HepG2 (cell line): ENCODE results near the gene NCAM2. TPM values are rescaled to one million over a fixed set of nuclear protein-coding genes. Genes with fewer than 3 reads are reported as not detected.

ENCODE experiments used
- ATAC-seq: fragments of 200-7000 bp; cut with Tn5 transposase; 3 replicates; pipeline ENCODE4 v1.9.1; 2020; ENCODE audit warnings: mild to moderate bottlenecking, moderate library complexity
- BruUV-seq: library from RNA; stranded (reverse); fragments of 400-500 nt; replicated peaks from 2 replicates; lab custom pipeline; 2021; lab: Mats Ljungman, UMichigan
- CTCF ChIA-PET: fragments of 300-600 bp; formaldehyde crosslinking; extraction: SDS; loops from one replicate; lab custom pipeline; 2021; ENCODE audit warnings: low total read pairs, inconsistent platforms, low intra/inter-chr PET ratio; lab: Yijun Ruan, JAX
- POLR2A ChIA-PET: fragments of 350-600 bp; sonication (Branson Sonifier 250); formaldehyde crosslinking; loops from one replicate; lab custom pipeline; 2020; ENCODE audit warnings: antibody characterized with exemption, inconsistent platforms; lab: Yijun Ruan, JAX
- DNase-seq: peaks from one replicate; pipeline ENCODE4 v3.0.0-alpha.2; 2015; ENCODE audit warnings: low spot score
- FAIRE-seq: peaks from 3 replicates; lab custom pipeline; 2011; peaks lifted over from hg19 to GRCh38; lab: Jason Lieb, UNC
- H2AFZ ChIP-seq: one replicate; pipeline ENCODE4 v1.6.1; 2011; ENCODE audit warnings: low read length, inconsistent platforms
- H3K27ac ChIP-seq: fragments of 300-600 bp; 3 replicates; pipeline ENCODE4 v1.8.0; 2011; ENCODE audit warnings: mixed run types, mild to moderate bottlenecking, mixed read lengths, low read length, inconsistent platforms; ENCODE audit not compliant: insufficient read depth; ENCODE audit errors: extremely low read length
- H3K27me3 ChIP-seq, 2 experiments: fragments of 200-600 bp in 1 of 2; 2 replicates in 1 of 2; 3 replicates in 1 of 2; pipeline versions ENCODE4 v1.6.0 to v1.8.0; 2011; ENCODE audit warnings: low read length in 2 of 2, mild to moderate bottlenecking in 2 of 2, moderate library complexity in 2 of 2, inconsistent platforms in 1 of 2; ENCODE audit not compliant: insufficient read depth in 2 of 2, control insufficient read depth in 1 of 2
- H3K36me3 ChIP-seq, 2 experiments: fragments of 200-600 bp in 1 of 2; replicated peaks in 1 of 2; 2 replicates in 1 of 2; 3 replicates in 1 of 2; pipeline versions ENCODE4 v1.5.1 to v1.8.0; 2011; ENCODE audit warnings: low read length in 2 of 2, inconsistent platforms in 1 of 2; ENCODE audit not compliant: insufficient read depth in 2 of 2, control insufficient read depth in 1 of 2
- H3K4me1 ChIP-seq: 2 replicates; pipeline ENCODE4 v1.5.1; 2012; ENCODE audit warnings: low read length, inconsistent platforms; ENCODE audit not compliant: insufficient read depth
- H3K4me2 ChIP-seq: 2 replicates; pipeline ENCODE4 v1.6.0; 2011; ENCODE audit warnings: low read depth, low read length, inconsistent platforms
- H3K4me3 ChIP-seq, 3 experiments: fragments of 200-600 bp in 1 of 3; sonication (generic), shearing (Covaris generic) in 1 of 3; replicated peaks in 1 of 3; 2 replicates each; pipeline ENCODE4 v1.5.1; 2011 to 2016; ENCODE audit warnings: low read length in 3 of 3, inconsistent platforms in 2 of 3, low read depth in 2 of 3, mild to moderate bottlenecking in 2 of 3, control low read depth in 1 of 3, mixed read lengths in 1 of 3; ENCODE audit not compliant: insufficient read depth in 1 of 3
- H3K79me2 ChIP-seq: one replicate; pipeline ENCODE4 v1.6.1; 2011; ENCODE audit warnings: low read length, inconsistent platforms; ENCODE audit not compliant: insufficient read depth
- H3K9ac ChIP-seq: 2 replicates; pipeline ENCODE4 v1.6.0; 2011; ENCODE audit warnings: mild to moderate bottlenecking, low read depth, low read length, inconsistent platforms; ENCODE audit not compliant: insufficient read depth
- H3K9me3 ChIP-seq: 2 replicates; pipeline ENCODE4 v1.5.1; 2012; ENCODE audit warnings: mild to moderate bottlenecking, low read length
- H4K20me1 ChIP-seq: 2 replicates; pipeline ENCODE4 v1.6.0; 2011; ENCODE audit warnings: inconsistent platforms, mild to moderate bottlenecking, low read length, moderate library complexity; ENCODE audit not compliant: insufficient read depth
- CBFB ChIP-seq: sonication (generic); formaldehyde crosslinking; IDR thresholded peaks from 2 replicates; pipeline ENCODE4 v1.4.0; 2020; ENCODE audit warnings: missing genetic modification reagents
- CEBPB ChIP-seq: IDR thresholded peaks from 2 replicates; pipeline ENCODE4 v1.6.1; 2011; ENCODE audit warnings: low read depth, low read length, improper control_type of control experiment, borderline replicate concordance
- FIP1L1 ChIP-seq: fragments of 200-400 bp; formaldehyde crosslinking; IDR thresholded peaks from 2 replicates; pipeline ENCODE4 v1.6.1; 2018; ENCODE audit warnings: low read depth, mild to moderate bottlenecking, low read length, moderate library complexity, borderline replicate concordance; ENCODE audit not compliant: insufficient read depth
- FOXM1 ChIP-seq: sonication (generic); formaldehyde crosslinking; IDR thresholded peaks from 2 replicates; pipeline ENCODE4 v1.5.0; 2020; ENCODE audit warnings: missing genetic modification reagents
- HOXA3 ChIP-seq: sonication (generic); formaldehyde crosslinking; IDR thresholded peaks from 2 replicates; pipeline ENCODE4 v1.5.0; 2020; ENCODE audit warnings: missing genetic modification reagents
- IKZF4 ChIP-seq: sonication (generic); formaldehyde crosslinking; IDR thresholded peaks from 2 replicates; pipeline ENCODE4 v1.5.1; 2020; ENCODE audit warnings: borderline replicate concordance, mild to moderate bottlenecking, low read depth, missing genetic modification reagents; ENCODE audit errors: not compliant biosample characterization
- NKX3-1 ChIP-seq: sonication (generic); formaldehyde crosslinking; IDR thresholded peaks from 2 replicates; pipeline ENCODE4 v1.5.0; 2020; ENCODE audit warnings: missing genetic modification reagents
- RBM39 ChIP-seq: fragments of 200-400 bp; formaldehyde crosslinking; IDR thresholded peaks from one replicate; pipeline ENCODE4 v1.6.1; 2018; ENCODE audit warnings: antibody characterized with exemption, mild to moderate bottlenecking, low read depth, low read length; ENCODE audit not compliant: poor library complexity, severe bottlenecking
- RELA ChIP-seq: sonication (generic); formaldehyde crosslinking; IDR thresholded peaks from 2 replicates; pipeline ENCODE4 v1.4.0; 2020; ENCODE audit warnings: missing genetic modification reagents
- SOX5 ChIP-seq: IDR thresholded peaks from 2 replicates; pipeline ENCODE4 v1.6.1; 2016; ENCODE audit warnings: borderline replicate concordance
- TEF ChIP-seq: sonication (generic); formaldehyde crosslinking; IDR thresholded peaks from 2 replicates; pipeline ENCODE4 v1.5.0; 2020; ENCODE audit warnings: missing genetic modification reagents
- ZNF180 ChIP-seq: sonication (generic); formaldehyde crosslinking; IDR thresholded peaks from 2 replicates; pipeline ENCODE4 v1.4.0; 2020; ENCODE audit warnings: low read depth, missing genetic modification reagents, borderline replicate concordance
- ZNF274 ChIP-seq: sonication (generic); formaldehyde crosslinking; IDR thresholded peaks from 2 replicates; pipeline ENCODE4 v1.5.1; 2020; ENCODE audit warnings: mild to moderate bottlenecking, missing genetic modification reagents
- ZNF761 ChIP-seq: sonication (generic); formaldehyde crosslinking; conservative IDR thresholded peaks from 2 replicates; pipeline ENCODE4 v1.4.0; 2020; ENCODE audit warnings: mild to moderate bottlenecking, missing genetic modification reagents
- WGBS: methylation state at CpG from one replicate; pipeline ENCODE4 v1.1.6; 2017; ENCODE audit warnings: low lambda C conversion rate; 5-methylcytosine and 5-hydroxymethylcytosine counted together
- in situ Hi-C: cut with HindIII; loops from 2 replicates; pipeline ENCODE4 v1.10.0; 2017; ENCODE audit warnings: low pct_unique_long_range_greater_than_20kb; ENCODE audit not compliant: extremely low pct_ligation_motif_present
- intact Hi-C: fragments of 100-400 bp; cut with micrococcal nuclease; formaldehyde crosslinking; loops from one replicate; pipeline ENCODE4 v1.10.0; 2022; ENCODE audit not compliant: unreplicated experiment
- polyA plus RNA-seq, 8 experiments: library from polyadenylated mRNA; depleted of rRNA in 3 of 8; stranded (reverse) in 7 of 8; unstranded in 1 of 8; fragments of >200 nt; fragmentation: Illumina TruSeq in 4 of 8; extraction: Trizol in 4 of 8; gene quantifications; 2 replicates each; pipeline versions ENCODE4 v1.2.1 to v1.2.3, GENCODE V29; 2011 to 2016; ENCODE audit warnings: low read depth in 4 of 8, missing spikeins in 1 of 8, mixed read lengths in 1 of 8; ENCODE audit not compliant: insufficient read depth in 1 of 8
- total RNA-seq, 5 experiments: library from RNA; depleted of rRNA; stranded (reverse); fragments of >200 nt; fragmentation: Illumina TruSeq; extraction: Trizol; gene quantifications; 2 replicates each; pipeline ENCODE4 v1.2.3, GENCODE V29; 2016; ENCODE audit warnings: low read depth in 1 of 5

Gene NCAM2
- total and polyA plus RNA-seq, 2 of the 13 experiments (the other 11 are each of a cell fraction or from before 2014, with no cell fraction given): not detected

GRCh38 chr21:21007606-21008005, 9.4 kb downstream of the NCAM2 start:
- TF ChIP-seq ZNF274 (CRISPR knock-in tag) (no peak), ZNF180 (CRISPR knock-in tag) (no peak), HOXA3 (no peak), IKZF4 (CRISPR knock-in tag) (no peak), FIP1L1 (no peak)
- Histone ChIP-seq H3K36me3 (no peaks in the 10 kb centered on the region), H3K4me1 (no peaks in the 10 kb centered on the region), H3K4me3 (no peak overlapping the region), H3K9me3 (no peaks in the 10 kb centered on the region), H3K4me2 (no peak overlapping the region), H3K27me3 (no peaks in the 10 kb centered on the region), H4K20me1 (no peaks in the 10 kb centered on the region), H3K9ac (no peak overlapping the region), H2AFZ (no peak overlapping the region), H3K27ac (no peak overlapping the region), H3K79me2 (no peaks in the 10 kb centered on the region)
- ChIA-PET POLR2A (no interaction called here), CTCF (no interaction called here)
- in situ Hi-C loops (no loop called here), intact Hi-C loops (no loop called here)
- BruUV-seq: no TSS peak
- ATAC-seq (no peak), FAIRE-seq (no peak), DNase-seq (no peak)
- 2% methylated on average over 5 of the region's 6 CpGs for WGBS

GRCh38 chr21:21010228-21010627, 12.0 kb downstream of the NCAM2 start:
- H3K4me2 ChIP-seq: no peak overlapping the region
- H3K27me3 ChIP-seq: no peaks in the 10 kb centered on the region
- H2AFZ ChIP-seq: no peak overlapping the region
- peaks cover 2% of the 10 kb centered on the region for H3K9me3 ChIP-seq
- no peak overlapping the region for H3K9ac ChIP-seq
- H3K4me1 ChIP-seq: no peaks in the 10 kb centered on the region
- no peak for TF ChIP-seq SOX5 (CRISPR knock-in tag)
- no peak for TF ChIP-seq ZNF761 (CRISPR knock-in tag)
- TF ChIP-seq FOXM1 (CRISPR knock-in tag): no peak
- TF ChIP-seq RBM39: no peak
- TF ChIP-seq TEF: no peak
- TF ChIP-seq CEBPB: peak; percentile 24; the same call in 1 of the 2 replicates
- no peak for TF ChIP-seq RELA (CRISPR knock-in tag)
- TF ChIP-seq CBFB (CRISPR knock-in tag): no peak
- no peak for TF ChIP-seq NKX3-1 (CRISPR knock-in tag)
- H3K27ac ChIP-seq: no peak overlapping the region
- no peaks in the 10 kb centered on the region for H3K79me2 ChIP-seq
- FAIRE-seq (no peak), DNase-seq (no peak), ATAC-seq (no peak)
- intact Hi-C loops: no loop called here
- H4K20me1 ChIP-seq: no peaks in the 10 kb centered on the region
- no peak overlapping the region for H3K4me3 ChIP-seq
- ChIA-PET CTCF (no interaction called here), POLR2A (no interaction called here)
- under 1% methylated on average over 3 of the region's 3 CpGs for WGBS
- in situ Hi-C loops: no loop called here
- H3K36me3 ChIP-seq: no peaks in the 10 kb centered on the region
- no TSS peak for BruUV-seq
